RWPE1 (cell line): ENCODE data around the gene SUMF1.

Experiments
- CTCF ChIA-PET: fragments of 350-600 bp; sonication (Branson Sonifier 250); formaldehyde crosslinking; extraction: SDS; loops from one replicate; lab custom pipeline; 2021; lab: Yijun Ruan, JAX
- POLR2A ChIA-PET: fragments of 400-600 bp; formaldehyde crosslinking; extraction: SDS; loops from one replicate; lab custom pipeline; 2020; ENCODE audit warnings: antibody characterized with exemption; ENCODE audit not compliant: low non-redundant PET; lab: Yijun Ruan, JAX
- DNase-seq: peaks from one replicate; pipeline ENCODE4 v3.0.0; 2012; ENCODE audit warnings: low spot score
- H3K27ac ChIP-seq: fragments of 450-650 bp; 2 replicates; pipeline ENCODE4 v1.5.1; 2017
- TF ChIP-seq, protein P1 (sequence below): fragments of 450-650 bp; conservative IDR thresholded peaks from 2 replicates; pipeline ENCODE4 v1.5.1; 2017; ENCODE audit warnings: low read depth, mild to moderate bottlenecking

Gene SUMF1

DNA sequence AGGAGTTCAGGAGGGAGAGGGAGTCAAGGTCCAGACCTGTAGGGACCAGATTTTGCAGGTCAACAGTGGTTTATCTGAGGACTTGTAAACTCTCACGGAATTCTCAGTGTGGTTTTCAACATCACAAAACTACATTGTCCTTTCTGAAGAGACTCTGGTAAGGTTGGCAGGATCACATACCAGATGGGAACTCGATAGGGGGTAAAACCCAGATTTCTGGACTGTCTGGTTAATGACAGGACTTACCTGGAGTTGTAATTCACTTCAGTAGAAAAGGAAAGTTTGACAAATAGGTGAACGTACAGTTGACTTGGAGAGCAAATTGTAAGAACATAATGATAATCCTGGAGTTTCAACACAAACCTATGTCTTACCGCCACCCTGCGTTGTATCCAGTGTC is 31.4 kb upstream of the SUMF1 start:
- TF ChIP-seq, protein P1, sequence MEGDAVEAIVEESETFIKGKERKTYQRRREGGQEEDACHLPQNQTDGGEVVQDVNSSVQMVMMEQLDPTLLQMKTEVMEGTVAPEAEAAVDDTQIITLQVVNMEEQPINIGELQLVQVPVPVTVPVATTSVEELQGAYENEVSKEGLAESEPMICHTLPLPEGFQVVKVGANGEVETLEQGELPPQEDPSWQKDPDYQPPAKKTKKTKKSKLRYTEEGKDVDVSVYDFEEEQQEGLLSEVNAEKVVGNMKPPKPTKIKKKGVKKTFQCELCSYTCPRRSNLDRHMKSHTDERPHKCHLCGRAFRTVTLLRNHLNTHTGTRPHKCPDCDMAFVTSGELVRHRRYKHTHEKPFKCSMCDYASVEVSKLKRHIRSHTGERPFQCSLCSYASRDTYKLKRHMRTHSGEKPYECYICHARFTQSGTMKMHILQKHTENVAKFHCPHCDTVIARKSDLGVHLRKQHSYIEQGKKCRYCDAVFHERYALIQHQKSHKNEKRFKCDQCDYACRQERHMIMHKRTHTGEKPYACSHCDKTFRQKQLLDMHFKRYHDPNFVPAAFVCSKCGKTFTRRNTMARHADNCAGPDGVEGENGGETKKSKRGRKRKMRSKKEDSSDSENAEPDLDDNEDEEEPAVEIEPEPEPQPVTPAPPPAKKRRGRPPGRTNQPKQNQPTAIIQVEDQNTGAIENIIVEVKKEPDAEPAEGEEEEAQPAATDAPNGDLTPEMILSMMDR = no peak
- H3K27ac ChIP-seq = no peak overlapping the region
- ChIA-PET CTCF (no interaction called here), POLR2A (no interaction called here)
- DNase-seq = no peak

DNA sequence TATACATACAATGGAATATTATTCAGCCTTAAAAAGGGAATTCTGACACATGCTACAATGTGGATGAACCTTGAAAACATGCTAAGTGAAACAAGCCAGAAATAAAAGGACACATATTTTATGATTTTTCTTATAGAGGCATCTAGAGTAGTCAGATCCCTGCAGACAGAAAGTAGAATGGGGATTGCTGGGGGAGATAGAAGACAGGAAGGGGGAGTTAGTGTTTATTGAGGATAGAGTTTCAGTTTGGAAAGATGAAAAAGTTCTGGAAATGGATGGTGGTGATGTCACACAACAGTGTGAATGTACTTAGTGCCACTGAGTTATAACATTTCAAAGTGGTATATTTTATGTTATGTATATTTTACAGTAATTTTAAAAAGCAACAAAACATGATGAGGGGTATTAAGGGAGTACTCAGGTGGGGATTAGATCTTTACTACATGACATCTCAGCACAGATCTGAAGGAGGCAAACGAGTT is 30.8 kb upstream of the SUMF1 start:
- no peak overlapping the region for H3K27ac ChIP-seq
- ChIA-PET CTCF (no interaction called here), POLR2A (no interaction called here)
- no peak for DNase-seq
- TF ChIP-seq, protein P1 = no peak

DNA sequence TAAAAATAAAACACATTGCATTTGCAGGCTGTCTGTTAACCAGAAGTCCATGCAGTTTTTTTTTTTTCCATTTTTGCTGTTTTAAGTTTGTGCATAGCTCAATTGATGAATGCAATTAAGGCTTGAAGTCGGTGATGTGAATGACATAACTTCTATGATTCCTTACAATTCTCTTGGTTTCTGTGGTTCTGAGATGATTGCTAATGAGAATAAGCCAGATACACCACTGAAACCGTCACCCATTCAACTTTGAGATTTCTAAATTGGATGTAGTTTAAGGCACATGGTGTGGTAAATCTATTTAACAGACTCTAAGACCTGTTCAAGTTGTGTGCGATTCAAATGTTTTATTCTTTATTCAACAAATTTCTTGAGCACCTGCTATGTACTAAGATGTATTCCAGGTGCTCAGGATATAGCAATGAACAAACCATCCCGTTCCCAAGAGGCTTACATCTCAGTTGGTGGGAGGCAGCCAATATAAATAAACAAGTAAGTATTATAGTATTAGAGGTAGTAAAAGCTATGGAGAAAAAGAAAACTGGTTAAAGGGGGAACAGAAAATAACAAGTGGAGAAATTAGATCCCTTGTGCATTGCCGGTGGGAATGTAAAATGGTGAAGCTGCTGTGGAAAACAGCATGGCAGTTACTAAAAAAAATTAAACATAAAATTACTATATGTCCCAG is 30.1 kb upstream of the SUMF1 start:
- TF ChIP-seq, protein P1 = no peak
- DNase-seq = no peak
- no peak overlapping the region for H3K27ac ChIP-seq
- CTCF ChIA-PET = no interaction called here
- POLR2A ChIA-PET = no interaction called here

DNA sequence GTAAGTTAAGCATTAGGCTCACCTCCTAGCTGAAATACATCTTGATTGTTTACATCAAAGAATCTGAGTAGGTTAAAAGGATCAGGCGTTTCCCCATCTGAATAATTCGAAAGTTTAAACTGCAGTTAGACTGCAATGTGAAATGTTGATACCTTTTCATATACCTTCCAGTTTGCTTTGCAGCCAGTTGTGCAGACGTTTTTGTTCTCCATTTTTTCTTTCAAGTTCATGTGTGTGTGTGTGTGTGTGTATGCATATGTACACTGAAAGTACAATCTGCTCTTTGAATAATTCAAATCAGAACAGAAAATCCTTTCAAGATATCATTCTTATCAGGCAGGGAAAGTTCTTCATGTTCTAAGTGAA is 29.0 kb upstream of the SUMF1 start:
- H3K27ac ChIP-seq = no peak overlapping the region
- POLR2A ChIA-PET = no interaction called here
- TF ChIP-seq, protein P1 = no peak
- CTCF ChIA-PET = no interaction called here
- DNase-seq = no peak

DNA sequence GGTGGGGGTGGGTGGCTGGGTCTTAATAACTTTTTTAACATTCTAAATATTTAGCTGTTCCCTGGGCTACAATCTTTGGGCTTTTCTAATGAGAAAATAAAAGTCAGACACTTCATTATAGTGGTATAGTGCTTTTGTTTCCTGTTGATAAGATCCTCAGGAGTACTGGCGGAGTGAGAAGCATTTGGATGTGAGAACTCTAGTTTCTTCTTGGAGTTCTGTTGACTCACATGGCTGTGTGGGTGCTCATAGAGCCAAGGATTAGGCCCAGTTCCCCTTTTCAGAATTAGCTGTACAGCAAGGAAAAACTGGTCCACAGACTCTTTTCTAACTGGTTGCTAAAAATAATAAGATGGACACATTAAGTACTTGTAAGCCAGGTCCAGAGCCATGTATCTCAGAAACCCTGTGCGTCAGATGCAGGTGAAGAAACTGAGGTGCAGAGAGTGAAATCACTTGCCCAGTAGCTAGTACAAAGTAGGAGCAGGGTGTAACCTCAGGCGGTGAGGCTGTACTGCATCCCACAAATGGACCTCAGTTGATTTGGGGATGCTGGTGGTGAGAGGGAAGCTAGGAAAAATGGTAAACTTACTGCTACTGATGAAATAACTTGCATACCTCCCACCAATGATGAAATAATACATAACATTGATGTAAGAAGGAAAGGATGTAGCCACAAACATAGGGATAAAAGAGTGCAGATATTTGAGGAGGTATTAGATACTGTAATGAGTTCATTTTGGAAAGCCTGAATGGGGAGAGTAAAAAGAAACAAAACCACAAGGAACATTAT is 28.4 kb upstream of the SUMF1 start:
- DNase-seq = no peak
- ChIA-PET POLR2A (no interaction called here), CTCF (no interaction called here)
- no peak overlapping the region for H3K27ac ChIP-seq
- TF ChIP-seq, protein P1 = no peak

DNA sequence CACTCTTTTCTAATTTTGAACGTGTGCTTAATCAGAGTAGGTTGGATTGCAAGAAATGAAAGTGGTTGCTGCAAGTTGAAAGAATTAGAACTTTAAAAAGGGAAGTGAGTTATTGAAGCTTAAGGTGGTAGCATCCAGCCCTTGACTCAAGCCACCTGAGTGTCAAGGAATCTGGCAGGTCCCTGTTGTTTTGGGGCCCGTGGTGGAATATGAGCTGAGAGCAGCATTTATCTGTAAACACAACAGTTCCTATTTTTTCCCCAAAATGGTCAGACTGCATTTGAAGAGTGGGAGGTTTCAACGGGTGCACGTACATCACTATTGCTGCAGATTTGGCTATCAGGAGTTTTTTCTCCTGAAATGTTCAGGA is 27.8 kb upstream of the SUMF1 start:
- TF ChIP-seq, protein P1 = no peak
- ChIA-PET CTCF (no interaction called here), POLR2A (no interaction called here)
- H3K27ac ChIP-seq = no peak overlapping the region
- DNase-seq = no peak
